ENCODE results near the gene RANGAP1. TPM values are rescaled to one million over a fixed set of nuclear protein-coding genes. Genes with fewer than 3 reads are reported as not detected.

RANGAP1 gene
- total and polyA plus RNA-seq, 2 of the 13 experiments (the other 11 are each of a cell fraction or from before 2014, with no cell fraction given), result 51.8 to 83.9 TPM

GRCh38 chr22:41286639-41287091 is 678 bp upstream of the RANGAP1 start (continued):
- TF ChIP-seq BHLHE40 (IDR thresholded peaks at IDR 0.05; ENCODE audit: low read length) (no peak), GATAD2A (CRISPR knock-in tag; IDR thresholded peaks at IDR 0.05) (peak; percentile 56), NCOA5 (CRISPR knock-in tag; IDR thresholded peaks at IDR 0.05) (no peak), GABPB1 (CRISPR knock-in tag; IDR thresholded peaks at IDR 0.05) (no peak), ISL2 (CRISPR knock-in tag; IDR thresholded peaks at IDR 0.05) (no peak), STAT6 (CRISPR knock-in tag; IDR thresholded peaks at IDR 0.05; ENCODE audit: borderline replicate concordance) (no peak; the same call in 1 of the 2 replicates), HMGXB3 (CRISPR knock-in tag; IDR thresholded peaks at IDR 0.05; ENCODE audit: borderline replicate concordance) (no peak), SMARCC2 (IDR thresholded peaks at IDR 0.05) (no peak), SIN3A (IDR thresholded peaks at IDR 0.05; ENCODE audit: borderline replicate concordance, low read depth, low read length) (no peak), ZFP41 (CRISPR knock-in tag; IDR thresholded peaks at IDR 0.05; ENCODE audit: borderline replicate concordance) (no peak), MEIS2 (CRISPR knock-in tag; IDR thresholded peaks at IDR 0.05) (no peak), SIN3B (IDR thresholded peaks at IDR 0.05; ENCODE audit: low read length) (no peak), ZNF446 (CRISPR knock-in tag; IDR thresholded peaks at IDR 0.05) (no peak), ZNF512B (CRISPR knock-in tag; IDR thresholded peaks at IDR 0.05; ENCODE audit: borderline replicate concordance) (no peak)
- TF ChIP-seq, protein P1, sequence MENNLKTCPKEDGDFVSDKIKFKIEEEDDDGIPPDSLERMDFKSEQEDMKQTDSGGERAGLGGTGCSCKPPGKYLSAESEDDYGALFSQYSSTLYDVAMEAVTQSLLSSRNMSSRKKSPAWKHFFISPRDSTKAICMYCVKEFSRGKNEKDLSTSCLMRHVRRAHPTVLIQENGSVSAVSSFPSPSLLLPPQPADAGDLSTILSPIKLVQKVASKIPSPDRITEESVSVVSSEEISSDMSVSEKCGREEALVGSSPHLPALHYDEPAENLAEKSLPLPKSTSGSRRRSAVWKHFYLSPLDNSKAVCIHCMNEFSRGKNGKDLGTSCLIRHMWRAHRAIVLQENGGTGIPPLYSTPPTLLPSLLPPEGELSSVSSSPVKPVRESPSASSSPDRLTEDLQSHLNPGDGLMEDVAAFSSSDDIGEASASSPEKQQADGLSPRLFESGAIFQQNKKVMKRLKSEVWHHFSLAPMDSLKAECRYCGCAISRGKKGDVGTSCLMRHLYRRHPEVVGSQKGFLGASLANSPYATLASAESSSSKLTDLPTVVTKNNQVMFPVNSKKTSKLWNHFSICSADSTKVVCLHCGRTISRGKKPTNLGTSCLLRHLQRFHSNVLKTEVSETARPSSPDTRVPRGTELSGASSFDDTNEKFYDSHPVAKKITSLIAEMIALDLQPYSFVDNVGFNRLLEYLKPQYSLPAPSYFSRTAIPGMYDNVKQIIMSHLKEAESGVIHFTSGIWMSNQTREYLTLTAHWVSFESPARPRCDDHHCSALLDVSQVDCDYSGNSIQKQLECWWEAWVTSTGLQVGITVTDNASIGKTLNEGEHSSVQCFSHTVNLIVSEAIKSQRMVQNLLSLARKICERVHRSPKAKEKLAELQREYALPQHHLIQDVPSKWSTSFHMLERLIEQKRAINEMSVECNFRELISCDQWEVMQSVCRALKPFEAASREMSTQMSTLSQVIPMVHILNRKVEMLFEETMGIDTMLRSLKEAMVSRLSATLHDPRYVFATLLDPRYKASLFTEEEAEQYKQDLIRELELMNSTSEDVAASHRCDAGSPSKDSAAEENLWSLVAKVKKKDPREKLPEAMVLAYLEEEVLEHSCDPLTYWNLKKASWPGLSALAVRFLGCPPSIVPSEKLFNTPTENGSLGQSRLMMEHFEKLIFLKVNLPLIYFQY (CRISPR knock-in tag; IDR thresholded peaks at IDR 0.05; ENCODE audit: borderline replicate concordance), result no peak; the same call in 1 of the 2 replicates
